ENCODE measurements around the gene PDIA6. TPM values are rescaled to one million over a fixed set of nuclear protein-coding genes. Genes with fewer than 3 reads are reported as not detected.

Gene PDIA6
- total and polyA plus RNA-seq, 8 donors, result 33.7 to 201 (median 135) TPM

DNA sequence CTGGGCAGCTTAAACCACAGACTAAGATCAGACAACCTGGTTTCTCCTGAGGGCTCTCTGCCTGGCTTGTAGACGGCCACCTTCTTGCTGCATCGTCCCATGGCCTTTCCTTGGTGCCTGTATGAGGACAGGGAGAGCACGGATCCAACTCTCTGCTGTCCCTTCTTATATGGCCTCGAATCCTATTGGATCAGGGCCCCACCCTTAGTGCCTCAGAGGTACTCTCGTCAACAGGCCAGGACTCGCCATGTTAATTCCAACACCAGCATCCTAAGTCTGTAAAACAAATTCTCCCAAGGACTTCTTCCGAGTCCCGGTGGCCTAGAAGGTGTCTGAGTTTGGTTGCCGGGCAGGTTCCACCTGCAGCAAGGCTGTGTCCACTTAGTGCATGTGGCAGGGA, 51.0 kb downstream of the PDIA6 start:
- TF ChIP-seq CTCF (IDR thresholded peaks at IDR 0.05), result no peak
- Histone ChIP-seq H3K4me3 (no peak overlapping the region), H3K9me3 (no peaks in the 10 kb centered on the region), H3K27ac (no peak overlapping the region), H3K4me1 (no peaks in the 10 kb centered on the region), H3K36me3 (no peaks in the 10 kb centered on the region), H3K27me3 (no peaks in the 10 kb centered on the region)
- FAIRE-seq (no peak), ATAC-seq (no peak), DNase-seq (peak in 1 of 6 donors; percentile 26)
- intact Hi-C loops (cut with DNase I), result no loop called here
- 82 to 85% methylated on average over 9 of the region's 9 CpGs for WGBS, 2 donors

GRCh38 chr2:10760794-10761504, 51.6 kb downstream of the PDIA6 start:
- intact Hi-C loops (cut with DNase I), result no loop called here
- FAIRE-seq, result no peak
- H3K4me1 ChIP-seq, result no peaks in the 10 kb centered on the region
- WGBS, 2 donors, result 80 to 86% methylated on average over 13 of the region's 13 CpGs
- no peak overlapping the region for H3K4me3 ChIP-seq
- no peak overlapping the region for H3K27ac ChIP-seq
- no peak for TF ChIP-seq CTCF (IDR thresholded peaks at IDR 0.05)
- no peaks in the 10 kb centered on the region for H3K36me3 ChIP-seq
- no peaks in the 10 kb centered on the region for H3K9me3 ChIP-seq
- DNase-seq, result peak in 1 of 6 donors; percentile 26
- H3K27me3 ChIP-seq, result no peaks in the 10 kb centered on the region
- ATAC-seq, result no peak

GRCh38 chr2:10759151-10759714, 53.4 kb downstream of the PDIA6 start:
- Histone ChIP-seq H3K36me3 (no peaks in the 10 kb centered on the region), H3K4me3 (no peak overlapping the region), H3K27me3 (no peaks in the 10 kb centered on the region), H3K27ac (no peak overlapping the region), H3K4me1 (no peaks in the 10 kb centered on the region), H3K9me3 (no peaks in the 10 kb centered on the region)
- DNase-seq (peak in 1 of 6 donors; percentile 40), ATAC-seq (no peak), FAIRE-seq (no peak)
- TF ChIP-seq CTCF (IDR thresholded peaks at IDR 0.05), result no peak
- WGBS, 2 donors, result 83 to 85% methylated on average over 11 of the region's 11 CpGs
- intact Hi-C loops (cut with DNase I), result no loop called here

- ATAC-seq, result no peak
- intact Hi-C loops (cut with DNase I), result no loop called here
- DNase-seq, result no peak
- Histone ChIP-seq H3K4me1 (no peaks in the 10 kb centered on the region), H3K9me3 (no peaks in the 10 kb centered on the region), H3K36me3 (no peaks in the 10 kb centered on the region), H3K27ac (no peak overlapping the region), H3K27me3 (no peaks in the 10 kb centered on the region), H3K4me3 (no peak overlapping the region)
- no peak for FAIRE-seq
- TF ChIP-seq CTCF (IDR thresholded peaks at IDR 0.05), result no peak
- WGBS, 2 donors, result 81 to 83% methylated on average over 6 of the region's 6 CpGs
Observed at GRCh38 chr2:10757814-10758286, 54.7 kb downstream of the PDIA6 start.

DNA sequence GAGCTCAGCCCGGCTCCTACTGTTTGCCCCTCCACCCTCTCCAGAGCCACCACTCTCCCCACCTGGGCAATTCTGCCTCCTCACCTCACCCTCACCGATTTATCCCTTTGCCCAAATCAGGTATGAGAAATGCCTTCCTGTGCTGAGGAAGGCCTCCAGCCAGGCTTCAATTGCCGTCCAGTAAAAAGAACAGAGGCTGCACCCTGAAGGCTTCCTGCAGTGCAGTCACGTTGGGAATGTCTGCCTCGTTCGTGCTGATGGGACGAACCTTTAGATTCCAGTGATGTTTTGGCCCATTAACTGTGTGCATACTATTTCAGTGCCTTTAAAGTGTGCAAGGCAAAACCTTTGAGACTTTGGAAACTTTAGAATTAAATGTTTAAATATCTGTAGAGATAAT, 57.0 kb downstream of the PDIA6 start:
- WGBS, 2 donors, result 64 to 66% methylated on average over 7 of the region's 7 CpGs
- Histone ChIP-seq H3K27ac (no peak overlapping the region), H3K4me3 (no peak overlapping the region), H3K36me3 (no peaks in the 10 kb centered on the region), H3K9me3 (no peaks in the 10 kb centered on the region), H3K27me3 (no peaks in the 10 kb centered on the region), H3K4me1 (no peaks in the 10 kb centered on the region)
- DNase-seq (peak in 1 of 6 donors; percentile 13), ATAC-seq (no peak), FAIRE-seq (no peak)
- TF ChIP-seq CTCF (IDR thresholded peaks at IDR 0.05), result no peak
- intact Hi-C loops (cut with DNase I), result no loop called here

All from pancreas (tissue), 10 donors.